Peyer's patch (tissue), 4 donors: ENCODE results near the gene IZUMO4.

Experiments
- POLR2A ChIP-seq, 2 donors: fragments of 450-650 bp; IDR thresholded peaks; one replicate each; pipeline ENCODE4 v1.5.1; 2017; ENCODE audit warnings: antibody characterized with exemption in 2 of 2, mild to moderate bottlenecking in 2 of 2, moderate library complexity in 2 of 2
- TF ChIP-seq, protein P1 (sequence below), 6 experiments: fragments of 450-650 bp in 4 of 6; fragments of 200-600 bp in 2 of 6; sonication (generic) in 1 of 6; IDR thresholded peaks; one replicate each; pipeline ENCODE4 v1.5.1; 2017 to 2019; ENCODE audit warnings: antibody characterized with exemption in 6 of 6, mild to moderate bottlenecking in 3 of 6, moderate library complexity in 1 of 6

- TF ChIP-seq, protein P1, sequence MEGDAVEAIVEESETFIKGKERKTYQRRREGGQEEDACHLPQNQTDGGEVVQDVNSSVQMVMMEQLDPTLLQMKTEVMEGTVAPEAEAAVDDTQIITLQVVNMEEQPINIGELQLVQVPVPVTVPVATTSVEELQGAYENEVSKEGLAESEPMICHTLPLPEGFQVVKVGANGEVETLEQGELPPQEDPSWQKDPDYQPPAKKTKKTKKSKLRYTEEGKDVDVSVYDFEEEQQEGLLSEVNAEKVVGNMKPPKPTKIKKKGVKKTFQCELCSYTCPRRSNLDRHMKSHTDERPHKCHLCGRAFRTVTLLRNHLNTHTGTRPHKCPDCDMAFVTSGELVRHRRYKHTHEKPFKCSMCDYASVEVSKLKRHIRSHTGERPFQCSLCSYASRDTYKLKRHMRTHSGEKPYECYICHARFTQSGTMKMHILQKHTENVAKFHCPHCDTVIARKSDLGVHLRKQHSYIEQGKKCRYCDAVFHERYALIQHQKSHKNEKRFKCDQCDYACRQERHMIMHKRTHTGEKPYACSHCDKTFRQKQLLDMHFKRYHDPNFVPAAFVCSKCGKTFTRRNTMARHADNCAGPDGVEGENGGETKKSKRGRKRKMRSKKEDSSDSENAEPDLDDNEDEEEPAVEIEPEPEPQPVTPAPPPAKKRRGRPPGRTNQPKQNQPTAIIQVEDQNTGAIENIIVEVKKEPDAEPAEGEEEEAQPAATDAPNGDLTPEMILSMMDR (IDR thresholded peaks at IDR 0.05) = no peak
- no peak for TF ChIP-seq POLR2A (IDR thresholded peaks at IDR 0.05)
Observed at GRCh38 chr19:2114218-2114617, 17.5 kb downstream of the IZUMO4 start.
